ENCODE data around the gene FLII. TPM values are rescaled to one million over a fixed set of nuclear protein-coding genes. Genes with fewer than 3 reads are reported as not detected.

Gene FLII
- total and polyA plus RNA-seq, 12 donors = 207 to 469 (median 292) TPM

DNA sequence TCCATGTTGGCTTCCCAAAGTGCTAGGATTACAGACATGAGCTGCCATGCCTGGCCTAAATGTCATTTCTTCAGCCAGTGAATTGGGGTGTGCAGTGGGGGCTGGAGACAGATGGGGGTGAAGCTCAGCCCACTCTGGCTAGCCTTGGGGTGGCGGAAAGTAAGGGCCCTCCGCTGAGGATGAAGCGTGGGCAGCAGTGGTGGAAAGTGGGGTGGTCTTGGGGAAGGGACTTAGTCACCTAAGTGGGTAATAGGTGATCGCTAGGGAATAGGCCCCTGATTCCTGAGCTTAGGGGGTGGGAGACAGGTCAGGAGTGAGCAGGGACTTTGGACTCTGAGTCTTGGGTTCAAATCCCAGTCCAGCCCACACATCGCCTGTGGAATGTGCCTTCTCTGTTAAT is 30.9 kb downstream of the FLII start:
- no peak overlapping the region for H3K27ac ChIP-seq
- 96 to 97% methylated on average over 5 of the region's 5 CpGs for WGBS, 2 donors
- TF ChIP-seq, protein P1, sequence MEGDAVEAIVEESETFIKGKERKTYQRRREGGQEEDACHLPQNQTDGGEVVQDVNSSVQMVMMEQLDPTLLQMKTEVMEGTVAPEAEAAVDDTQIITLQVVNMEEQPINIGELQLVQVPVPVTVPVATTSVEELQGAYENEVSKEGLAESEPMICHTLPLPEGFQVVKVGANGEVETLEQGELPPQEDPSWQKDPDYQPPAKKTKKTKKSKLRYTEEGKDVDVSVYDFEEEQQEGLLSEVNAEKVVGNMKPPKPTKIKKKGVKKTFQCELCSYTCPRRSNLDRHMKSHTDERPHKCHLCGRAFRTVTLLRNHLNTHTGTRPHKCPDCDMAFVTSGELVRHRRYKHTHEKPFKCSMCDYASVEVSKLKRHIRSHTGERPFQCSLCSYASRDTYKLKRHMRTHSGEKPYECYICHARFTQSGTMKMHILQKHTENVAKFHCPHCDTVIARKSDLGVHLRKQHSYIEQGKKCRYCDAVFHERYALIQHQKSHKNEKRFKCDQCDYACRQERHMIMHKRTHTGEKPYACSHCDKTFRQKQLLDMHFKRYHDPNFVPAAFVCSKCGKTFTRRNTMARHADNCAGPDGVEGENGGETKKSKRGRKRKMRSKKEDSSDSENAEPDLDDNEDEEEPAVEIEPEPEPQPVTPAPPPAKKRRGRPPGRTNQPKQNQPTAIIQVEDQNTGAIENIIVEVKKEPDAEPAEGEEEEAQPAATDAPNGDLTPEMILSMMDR (IDR thresholded peaks at IDR 0.05) = no peak
- peaks cover 0 to 7% (median 0%) of the 10 kb centered on the region in 9 donors for H3K36me3 ChIP-seq
- H3K4me3 ChIP-seq = no peak overlapping the region
- H3K4me1 ChIP-seq = peaks cover 11 to 29% (median 20%) of the 10 kb centered on the region in 9 donors
- no peak for DNase-seq
- no peak for ATAC-seq
- H3K9me3 ChIP-seq = no peaks in the 10 kb centered on the region
- intact Hi-C loops (cut with DNase I) = loop anchor here in 3 of 10 donors (5.0 to 10.0 kb wide), 2 partner anchors 87 to 90 kb away; partner anchors contain the start of genes SMCR8 (in 3 of the 3) and TOP3A (in 2 of the 3)
- H3K27me3 ChIP-seq = no peaks in the 10 kb centered on the region

DNA sequence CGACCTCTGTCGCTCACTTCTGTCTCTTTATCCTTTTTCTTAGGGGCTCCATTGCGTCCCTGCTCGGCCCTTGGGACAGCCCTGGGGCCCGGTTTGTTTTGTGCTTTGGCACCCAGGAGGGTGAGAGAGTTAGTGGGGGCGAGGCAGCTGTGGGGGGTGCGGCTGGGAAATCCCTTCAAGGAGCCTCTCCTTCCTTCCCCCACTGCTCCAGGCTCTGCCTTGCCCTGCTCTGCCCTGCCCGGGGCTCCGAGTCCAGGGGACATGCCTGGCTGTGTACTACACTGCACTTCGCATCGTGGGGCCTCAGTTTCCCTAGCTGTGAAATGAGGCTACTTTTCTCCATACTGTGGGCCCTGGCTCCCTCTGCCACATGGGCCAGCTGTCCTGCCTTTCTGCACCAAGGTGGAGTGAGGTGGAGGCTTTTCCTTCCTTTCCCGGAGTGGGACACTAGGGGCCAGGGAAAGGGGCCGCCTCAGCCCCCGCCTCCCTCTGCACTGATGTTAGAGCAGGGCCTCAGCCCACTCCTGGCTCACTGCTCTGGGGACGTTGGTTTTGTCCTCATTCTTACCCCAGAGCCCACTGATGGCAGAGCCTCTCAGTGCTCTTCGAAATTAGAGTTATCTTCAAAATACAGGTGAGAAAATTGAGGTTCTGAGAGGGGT is 32.1 kb downstream of the FLII start:
- 26 to 29% methylated on average over 16 of the region's 16 CpGs for WGBS, 2 donors
- intact Hi-C loops (cut with DNase I) = loop anchor here in 3 of 10 donors (5.0 to 10.0 kb wide), 2 partner anchors 88 to 91 kb away; partner anchors contain the start of genes SMCR8 (in 3 of the 3) and TOP3A (in 2 of the 3)
- peak overlapping the region; percentile 32 to 87 (median 70) for H3K4me3 ChIP-seq
- H3K27me3 ChIP-seq = no peaks in the 10 kb centered on the region
- no peak for ATAC-seq
- TF ChIP-seq, protein P1 (IDR thresholded peaks at IDR 0.05) = no peak
- peaks cover 11 to 29% (median 20%) of the 10 kb centered on the region in 9 donors for H3K4me1 ChIP-seq
- DNase-seq = no peak
- H3K9me3 ChIP-seq = no peaks in the 10 kb centered on the region
- no peaks in the 10 kb centered on the region for H3K36me3 ChIP-seq
- H3K27ac ChIP-seq = peak overlapping the region in 6 of 10 donors; percentile 15 to 73 (median 66)

DNA sequence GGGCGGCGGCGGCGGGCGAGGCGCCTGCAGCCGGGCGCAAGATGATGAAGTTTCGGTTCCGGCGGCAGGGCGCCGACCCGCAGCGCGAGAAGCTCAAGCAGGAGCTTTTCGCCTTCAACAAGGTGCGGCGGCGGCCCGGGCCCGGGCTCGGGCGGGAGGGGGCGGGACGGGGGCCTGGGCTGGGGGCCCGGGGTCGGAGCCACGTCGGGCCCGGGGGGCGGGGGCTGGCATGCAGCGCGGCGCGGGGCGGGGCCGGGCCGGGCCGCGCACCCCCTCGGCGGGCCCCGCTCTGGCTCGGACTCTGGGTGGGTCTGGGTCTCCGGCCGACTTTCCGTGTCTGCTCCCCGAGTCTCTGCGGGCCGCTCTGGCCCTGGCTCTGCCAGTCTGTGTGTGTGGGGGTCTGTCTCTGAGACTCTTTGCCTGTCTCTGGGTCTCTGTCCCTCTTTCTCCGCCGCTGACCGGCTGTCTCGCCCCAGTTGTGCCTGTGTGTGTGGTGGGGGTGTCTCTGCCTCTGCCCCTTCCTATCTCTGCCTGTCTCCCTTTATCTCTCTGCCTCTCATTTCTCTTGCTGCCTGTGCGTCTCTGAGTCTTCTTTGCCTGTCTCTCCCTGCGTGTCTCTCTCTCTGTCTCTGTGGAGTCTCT is 32.8 kb downstream of the FLII start:
- no peaks in the 10 kb centered on the region for H3K36me3 ChIP-seq
- H3K27ac ChIP-seq = peak overlapping the region in 7 of 10 donors; percentile 15 to 73 (median 65)
- H3K4me3 ChIP-seq = peak overlapping the region; percentile 32 to 87 (median 70)
- H3K9me3 ChIP-seq = no peaks in the 10 kb centered on the region
- 0% methylated on average over 39 to 57 of the region's 57 CpGs for WGBS, 2 donors
- no peaks in the 10 kb centered on the region for H3K27me3 ChIP-seq
- DNase-seq (peak in 1 of 2 donors; percentile 35), ATAC-seq (peak in 1 of 8 donors; percentile 5)
- intact Hi-C loops (cut with DNase I) = loop anchor here in 3 of 10 donors (5.0 to 10.0 kb wide), 2 partner anchors 89 to 92 kb away; partner anchors contain the start of genes SMCR8 (in 3 of the 3) and TOP3A (in 2 of the 3)
- peaks cover 11 to 29% (median 20%) of the 10 kb centered on the region in 9 donors for H3K4me1 ChIP-seq
- TF ChIP-seq, protein P1 (IDR thresholded peaks at IDR 0.05) = no peak

DNA sequence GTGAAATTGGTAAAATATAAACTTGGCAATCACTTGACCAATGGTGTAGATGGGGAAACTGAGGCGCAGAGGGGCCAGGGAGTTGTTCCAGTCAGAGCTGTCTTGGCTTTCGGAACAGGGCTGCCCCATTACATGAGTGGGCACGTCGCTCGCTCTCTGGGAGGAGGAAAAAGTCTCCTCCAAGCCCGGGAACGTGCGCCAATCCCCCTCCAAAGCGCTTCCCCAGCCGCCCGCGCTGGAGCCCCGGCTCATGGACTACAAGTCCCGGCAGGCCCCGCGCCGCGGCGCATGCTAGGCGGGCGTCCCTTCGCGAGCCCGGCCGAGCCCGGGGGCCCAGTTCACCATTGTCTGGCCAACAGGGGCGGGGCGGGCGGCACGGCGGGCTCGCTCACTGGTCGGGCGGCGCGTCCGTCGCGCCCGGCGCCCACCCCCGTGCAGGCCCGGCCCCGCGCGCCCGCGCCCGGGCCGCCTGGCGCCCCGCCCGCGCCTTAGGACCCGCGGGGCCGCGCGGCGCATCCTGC is 33.4 kb downstream of the FLII start, which contains the start of gene LLGL1:
TSS of gene LLGL1 (plus strand) at position 515 of the 521 bp plus-strand sequence. CDS start 48 bp downstream, outside the sequence.
- ATAC-seq (peak; percentile 96 to 98 (median 98)), DNase-seq (peak; percentile 95 to 98)
- peak within 1 kb of the TSS; percentile 32 to 87 (median 70) for H3K4me3 ChIP-seq
- intact Hi-C loops (cut with DNase I) = loop anchor here in 3 of 10 donors (5.0 to 10.0 kb wide), 2 partner anchors 90 to 92 kb away; partner anchors contain the start of genes SMCR8 (in 3 of the 3) and TOP3A (in 2 of the 3)
- TF ChIP-seq, protein P1 (IDR thresholded peaks at IDR 0.05) = no peak
- no peaks in the 10 kb centered on the region for H3K9me3 ChIP-seq
- no peaks in the 10 kb centered on the region for H3K27me3 ChIP-seq
- WGBS, 2 donors = 1% methylated on average over 57 to 60 of the region's 60 CpGs
- H3K27ac ChIP-seq = peak within 1 kb of the TSS; percentile 15 to 78 (median 64)
- H3K4me1 ChIP-seq = peaks cover 11 to 29% (median 20%) of the 10 kb centered on the region in 9 donors
- H3K36me3 ChIP-seq = no peaks in the 10 kb centered on the region
